CD4-positive, alpha-beta T cell (primary cell): ENCODE data around the gene TMEM233. TPM values are rescaled to one million over a fixed set of nuclear protein-coding genes. Genes with fewer than 3 reads are reported as not detected.

ENCODE experiments used
- ATAC-seq: fragments of 200-7000 bp; cut with Tn5 transposase; one replicate; pipeline ENCODE4 v1.10.0; 2022; ENCODE audit warnings: mild to moderate bottlenecking; ENCODE audit not compliant: poor library complexity
- CTCF ChIA-PET: fragments of 350-600 bp; sonication (Branson Sonifier 250); formaldehyde crosslinking; loops from one replicate; lab custom pipeline; 2021; ENCODE audit warnings: antibody characterized with exemption, inconsistent platforms; lab: Charles Lee
- POLR2A ChIA-PET: fragments of 350-600 bp; sonication (Branson Sonifier 250); formaldehyde crosslinking; loops from one replicate; lab custom pipeline; 2021; ENCODE audit warnings: antibody characterized with exemption, inconsistent platforms; lab: Charles Lee
- DNase-seq, 14 experiments: peaks; one replicate each; pipeline ENCODE4 v3.0.0-alpha.2; 2013 to 2020; ENCODE audit warnings: mixed read lengths in 2 of 14
- H3K27ac ChIP-seq, 2 donors: one replicate each; pipeline versions ENCODE4 v1.5.1 to v1.7.0; 2013; ENCODE audit warnings: low read length in 2 of 2, low read depth in 1 of 2, mild to moderate bottlenecking in 1 of 2
- H3K27me3 ChIP-seq, 2 experiments: 1 replicate in 1 of 2; 2 replicates in 1 of 2; pipeline versions ENCODE4 v1.6.1 to v1.7.0; 2013; ENCODE audit warnings: low read length in 2 of 2, control low read depth in 1 of 2, mild to moderate bottlenecking in 1 of 2, moderate library complexity in 1 of 2; ENCODE audit not compliant: insufficient read depth in 2 of 2, control insufficient read depth in 1 of 2
- H3K36me3 ChIP-seq: one replicate; pipeline ENCODE4 v1.6.1; 2013; ENCODE audit warnings: low read length, control low read depth; ENCODE audit not compliant: insufficient read depth
- H3K4me1 ChIP-seq: one replicate; pipeline ENCODE4 v1.6.1; 2013; ENCODE audit warnings: low read length, control low read depth; ENCODE audit not compliant: insufficient read depth
- H3K4me3 ChIP-seq: one replicate; pipeline ENCODE4 v1.5.1; 2013; ENCODE audit warnings: mild to moderate bottlenecking, low read length, moderate library complexity
- H3K9me3 ChIP-seq, 2 experiments: 1 replicate in 1 of 2; 2 replicates in 1 of 2; pipeline versions ENCODE4 v1.6.1 to v1.7.0; 2013; ENCODE audit warnings: low read length in 2 of 2, mild to moderate bottlenecking in 2 of 2, control low read depth in 1 of 2, moderate library complexity in 1 of 2; ENCODE audit not compliant: control insufficient read depth in 1 of 2, insufficient read depth in 1 of 2
- H3K27ac Mint-ChIP-seq: one replicate; pipeline ENCODE4 v1.8.0; 2020; ENCODE audit warnings: mixed read lengths
- H3K27me3 Mint-ChIP-seq: one replicate; pipeline ENCODE4 v1.8.0; 2021; ENCODE audit warnings: mixed read lengths
- H3K36me3 Mint-ChIP-seq: one replicate; pipeline ENCODE4 v1.8.0; 2021; ENCODE audit warnings: low read depth, mixed read lengths
- H3K4me1 Mint-ChIP-seq: one replicate; pipeline ENCODE4 v1.8.0; 2021; ENCODE audit warnings: low read depth, mixed read lengths
- H3K4me3 Mint-ChIP-seq: one replicate; pipeline ENCODE4 v1.8.0; 2020; ENCODE audit warnings: mild to moderate bottlenecking, mixed read lengths
- H3K9me3 Mint-ChIP-seq: one replicate; pipeline ENCODE4 v1.8.0; 2020; ENCODE audit warnings: mixed read lengths
- intact Hi-C, 2 experiments: fragments of 100-400 bp; cut with DNase I in 1 of 2; cut with micrococcal nuclease in 1 of 2; formaldehyde crosslinking; loops; one replicate each; pipeline versions ENCODE4 v1.15.1 to v1.9.0; 2023 to 2025; cut with DNase I, micrococcal nuclease
- total RNA-seq, 174 experiments: library from RNA in 2 of 174; stranded (reverse) in 2 of 174; gene quantifications; one replicate each; pipeline ENCODE4 v1.2.3 and lab custom pipeline; 2021 to 2026
- TF ChIP-seq, protein P1 (sequence below): fragments of 200-600 bp; IDR thresholded peaks from one replicate; pipeline ENCODE4 v1.8.0; 2022; ENCODE audit warnings: antibody characterized with exemption, mild to moderate bottlenecking

Gene TMEM233
- total RNA-seq, 2 experiments from 2014 or later, result not detected

GRCh38 chr12:119598159-119598558, 4.6 kb downstream of the TMEM233 start:
- peaks cover 11% of the 10 kb centered on the region for H3K4me1 Mint-ChIP-seq
- no peak overlapping the region for H3K4me3 Mint-ChIP-seq
- intact Hi-C loops, result no loop called here
- no peaks in the 10 kb centered on the region for H3K9me3 Mint-ChIP-seq
- H3K27ac Mint-ChIP-seq, result no peak overlapping the region
- ChIA-PET POLR2A (no interaction called here), CTCF (no interaction called here)
- H3K4me1 ChIP-seq, result peaks cover 9% of the 10 kb centered on the region
- ATAC-seq, result no peak
- H3K9me3 ChIP-seq, result peaks cover 0 to 20% of the 10 kb centered on the region in 2 experiments
- peaks cover 77% of the 10 kb centered on the region for H3K27me3 Mint-ChIP-seq
- H3K36me3 ChIP-seq, result no peaks in the 10 kb centered on the region
- no peak overlapping the region for H3K27ac ChIP-seq
- peaks cover 31 to 58% of the 10 kb centered on the region in 2 experiments for H3K27me3 ChIP-seq
- TF ChIP-seq, protein P1, sequence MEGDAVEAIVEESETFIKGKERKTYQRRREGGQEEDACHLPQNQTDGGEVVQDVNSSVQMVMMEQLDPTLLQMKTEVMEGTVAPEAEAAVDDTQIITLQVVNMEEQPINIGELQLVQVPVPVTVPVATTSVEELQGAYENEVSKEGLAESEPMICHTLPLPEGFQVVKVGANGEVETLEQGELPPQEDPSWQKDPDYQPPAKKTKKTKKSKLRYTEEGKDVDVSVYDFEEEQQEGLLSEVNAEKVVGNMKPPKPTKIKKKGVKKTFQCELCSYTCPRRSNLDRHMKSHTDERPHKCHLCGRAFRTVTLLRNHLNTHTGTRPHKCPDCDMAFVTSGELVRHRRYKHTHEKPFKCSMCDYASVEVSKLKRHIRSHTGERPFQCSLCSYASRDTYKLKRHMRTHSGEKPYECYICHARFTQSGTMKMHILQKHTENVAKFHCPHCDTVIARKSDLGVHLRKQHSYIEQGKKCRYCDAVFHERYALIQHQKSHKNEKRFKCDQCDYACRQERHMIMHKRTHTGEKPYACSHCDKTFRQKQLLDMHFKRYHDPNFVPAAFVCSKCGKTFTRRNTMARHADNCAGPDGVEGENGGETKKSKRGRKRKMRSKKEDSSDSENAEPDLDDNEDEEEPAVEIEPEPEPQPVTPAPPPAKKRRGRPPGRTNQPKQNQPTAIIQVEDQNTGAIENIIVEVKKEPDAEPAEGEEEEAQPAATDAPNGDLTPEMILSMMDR, result no peak
- no peak overlapping the region for H3K4me3 ChIP-seq
- no peak for DNase-seq
- no peaks in the 10 kb centered on the region for H3K36me3 Mint-ChIP-seq

GRCh38 chr12:119601877-119602733, 8.5 kb downstream of the TMEM233 start:
- no peak overlapping the region for H3K4me3 Mint-ChIP-seq
- DNase-seq, result no peak
- no peak for ATAC-seq
- CTCF ChIA-PET, result no interaction called here
- Histone ChIP-seq H3K27ac (no peak overlapping the region), H3K4me1 (no peaks in the 10 kb centered on the region), H3K27me3 (peaks cover 11 to 21% of the 10 kb centered on the region in 2 experiments), H3K36me3 (no peaks in the 10 kb centered on the region), H3K4me3 (no peak overlapping the region), H3K9me3 (no peaks in the 10 kb centered on the region)
- intact Hi-C loops, result no loop called here
- H3K27ac Mint-ChIP-seq, result no peak overlapping the region
- no peaks in the 10 kb centered on the region for H3K36me3 Mint-ChIP-seq
- no peaks in the 10 kb centered on the region for H3K4me1 Mint-ChIP-seq
- H3K27me3 Mint-ChIP-seq, result peaks cover 73% of the 10 kb centered on the region
- POLR2A ChIA-PET, result no interaction called here
- H3K9me3 Mint-ChIP-seq, result no peaks in the 10 kb centered on the region
- TF ChIP-seq, protein P1, result no peak

- Histone ChIP-seq H3K4me3 (no peak overlapping the region), H3K9me3 (no peaks in the 10 kb centered on the region), H3K4me1 (no peaks in the 10 kb centered on the region), H3K27me3 (peaks cover 11 to 15% of the 10 kb centered on the region in 2 experiments), H3K27ac (no peak overlapping the region), H3K36me3 (no peaks in the 10 kb centered on the region)
- intact Hi-C loops, result no loop called here
- ATAC-seq (no peak), DNase-seq (no peak)
- TF ChIP-seq, protein P1, result no peak
- Mint-ChIP-seq H3K36me3 (no peaks in the 10 kb centered on the region), H3K27me3 (peaks cover 70% of the 10 kb centered on the region), H3K9me3 (no peaks in the 10 kb centered on the region), H3K4me3 (no peak overlapping the region), H3K27ac (no peak overlapping the region), H3K4me1 (no peaks in the 10 kb centered on the region)
- ChIA-PET POLR2A (no interaction called here), CTCF (no interaction called here)
These were observed 9.1 kb downstream of the TMEM233 start for GRCh38 chr12:119602734-119603094.
